ENCODE data around the gene MBOAT2. TPM values are rescaled to one million over a fixed set of nuclear protein-coding genes. Genes with fewer than 3 reads are reported as not detected.

MBOAT2 gene
- total and polyA plus RNA-seq, 4 donors: 9.0 to 72.9 (median 16.8) TPM

DNA sequence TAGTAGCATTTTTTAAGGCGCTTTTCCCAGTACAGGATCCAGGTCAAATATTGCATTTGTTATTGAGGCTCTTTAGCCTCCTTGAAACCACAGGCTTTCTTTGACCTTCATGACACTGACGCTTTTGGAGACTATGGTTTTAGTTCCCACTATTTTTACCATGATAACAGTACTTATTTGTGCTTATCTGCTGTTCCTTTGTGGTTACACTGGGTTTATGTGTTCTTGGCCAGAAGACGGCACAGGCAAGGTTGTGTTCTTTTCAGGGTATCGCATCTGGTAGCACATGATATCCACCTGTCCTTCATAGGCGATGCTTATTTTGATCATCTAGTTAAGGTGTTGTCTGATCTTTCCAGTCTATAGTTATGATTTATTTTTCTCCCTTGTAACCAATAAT lies 16.8 kb upstream of the MBOAT2 start:
- Histone ChIP-seq H3K9ac (ENCODE audit: insufficient read depth in 1 of 2, low read length in 2 of 2) (no peak overlapping the region), H3K36me3 (ENCODE audit: control insufficient read depth in 4 of 4, insufficient read depth in 4 of 4, low read length in 4 of 4) (no peaks in the 10 kb centered on the region), H3K4me3 (no peak overlapping the region), H3K4me1 (ENCODE audit: control insufficient read depth in 5 of 5, insufficient read depth in 5 of 5, low read length in 5 of 5) (no peaks in the 10 kb centered on the region), H3K27ac (ENCODE audit: low read depth in 1 of 2, low read length in 1 of 2) (no peak overlapping the region), H3K27me3 (ENCODE audit: control insufficient read depth in 3 of 3, insufficient read depth in 3 of 3, low read length in 2 of 3) (no peaks in the 10 kb centered on the region), H3K9me3 (ENCODE audit: control insufficient read depth in 4 of 4, insufficient read depth in 3 of 4, low read length in 3 of 4) (no peaks in the 10 kb centered on the region)
- no peak for ATAC-seq (ENCODE audit: insufficient read depth, low FRiP score)
- DNase-seq: no peak
- TF ChIP-seq, protein P1, sequence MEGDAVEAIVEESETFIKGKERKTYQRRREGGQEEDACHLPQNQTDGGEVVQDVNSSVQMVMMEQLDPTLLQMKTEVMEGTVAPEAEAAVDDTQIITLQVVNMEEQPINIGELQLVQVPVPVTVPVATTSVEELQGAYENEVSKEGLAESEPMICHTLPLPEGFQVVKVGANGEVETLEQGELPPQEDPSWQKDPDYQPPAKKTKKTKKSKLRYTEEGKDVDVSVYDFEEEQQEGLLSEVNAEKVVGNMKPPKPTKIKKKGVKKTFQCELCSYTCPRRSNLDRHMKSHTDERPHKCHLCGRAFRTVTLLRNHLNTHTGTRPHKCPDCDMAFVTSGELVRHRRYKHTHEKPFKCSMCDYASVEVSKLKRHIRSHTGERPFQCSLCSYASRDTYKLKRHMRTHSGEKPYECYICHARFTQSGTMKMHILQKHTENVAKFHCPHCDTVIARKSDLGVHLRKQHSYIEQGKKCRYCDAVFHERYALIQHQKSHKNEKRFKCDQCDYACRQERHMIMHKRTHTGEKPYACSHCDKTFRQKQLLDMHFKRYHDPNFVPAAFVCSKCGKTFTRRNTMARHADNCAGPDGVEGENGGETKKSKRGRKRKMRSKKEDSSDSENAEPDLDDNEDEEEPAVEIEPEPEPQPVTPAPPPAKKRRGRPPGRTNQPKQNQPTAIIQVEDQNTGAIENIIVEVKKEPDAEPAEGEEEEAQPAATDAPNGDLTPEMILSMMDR (IDR thresholded peaks at IDR 0.05; ENCODE audit: control extremely low read depth, extremely low read depth): no peak
- 93 to 94% methylated on average over 5 of the region's 5 CpGs for WGBS, 2 donors

DNA sequence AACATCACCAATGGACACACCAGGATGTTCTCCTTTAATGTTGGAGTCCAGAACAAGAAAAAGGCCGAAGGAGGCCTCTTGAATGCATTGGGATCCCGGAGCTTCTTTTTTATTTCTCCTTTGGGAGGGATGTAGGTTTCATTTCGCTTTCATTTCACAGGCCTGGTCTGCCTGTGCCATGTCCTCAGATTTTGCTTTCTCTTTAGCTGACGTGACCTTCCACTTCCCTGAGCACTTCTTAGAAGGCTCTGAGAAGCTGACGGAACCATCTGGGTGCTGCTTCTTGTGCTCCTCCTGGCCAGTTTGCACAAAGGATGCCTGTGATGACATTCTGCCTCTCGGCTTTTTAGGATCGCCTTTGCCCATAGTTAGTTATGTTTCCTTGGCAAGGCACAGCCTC lies 15.1 kb upstream of the MBOAT2 start:
- Histone ChIP-seq H3K4me1 (ENCODE audit: control insufficient read depth in 5 of 5, insufficient read depth in 5 of 5, low read length in 5 of 5) (no peaks in the 10 kb centered on the region), H3K4me3 (no peak overlapping the region), H3K9ac (ENCODE audit: insufficient read depth in 1 of 2, low read length in 2 of 2) (no peak overlapping the region), H3K36me3 (ENCODE audit: control insufficient read depth in 4 of 4, insufficient read depth in 4 of 4, low read length in 4 of 4) (no peaks in the 10 kb centered on the region), H3K27me3 (ENCODE audit: control insufficient read depth in 3 of 3, insufficient read depth in 3 of 3, low read length in 2 of 3) (no peaks in the 10 kb centered on the region), H3K9me3 (ENCODE audit: control insufficient read depth in 4 of 4, insufficient read depth in 3 of 4, low read length in 3 of 4) (no peaks in the 10 kb centered on the region), H3K27ac (ENCODE audit: low read depth in 1 of 2, low read length in 1 of 2) (peak overlapping the region in 1 of 2 donors; percentile 74)
- TF ChIP-seq, protein P1 (IDR thresholded peaks at IDR 0.05; ENCODE audit: control extremely low read depth, extremely low read depth): no peak
- DNase-seq: no peak
- ATAC-seq (ENCODE audit: insufficient read depth, low FRiP score): no peak
- 73 to 87% methylated on average over 7 of the region's 7 CpGs for WGBS, 2 donors

DNA sequence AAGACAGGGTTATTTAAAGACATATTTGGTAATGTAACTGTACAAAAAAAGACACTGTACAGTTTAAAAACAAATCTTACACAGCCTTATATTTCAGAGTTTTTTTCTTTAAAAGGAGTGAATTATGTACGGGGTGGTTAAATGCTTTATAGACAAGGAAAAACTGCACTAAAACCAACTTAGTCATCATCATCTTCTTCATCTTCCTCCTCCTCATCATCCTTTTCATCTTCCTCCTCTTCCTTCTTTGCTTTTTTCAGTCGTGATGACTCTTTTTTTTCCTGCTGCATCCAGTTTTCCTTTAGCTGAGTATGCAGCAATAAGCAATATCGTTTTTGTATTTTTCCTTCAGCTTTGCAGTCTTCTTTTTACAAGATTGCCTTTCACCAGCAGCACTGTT lies 14.6 kb upstream of the MBOAT2 start:
- Histone ChIP-seq H3K27me3 (ENCODE audit: control insufficient read depth in 3 of 3, insufficient read depth in 3 of 3, low read length in 2 of 3) (no peaks in the 10 kb centered on the region), H3K4me3 (no peak overlapping the region), H3K27ac (ENCODE audit: low read depth in 1 of 2, low read length in 1 of 2) (no peak overlapping the region), H3K9ac (ENCODE audit: insufficient read depth in 1 of 2, low read length in 2 of 2) (no peak overlapping the region), H3K4me1 (ENCODE audit: control insufficient read depth in 5 of 5, insufficient read depth in 5 of 5, low read length in 5 of 5) (no peaks in the 10 kb centered on the region), H3K9me3 (ENCODE audit: control insufficient read depth in 4 of 4, insufficient read depth in 3 of 4, low read length in 3 of 4) (no peaks in the 10 kb centered on the region), H3K36me3 (ENCODE audit: control insufficient read depth in 4 of 4, insufficient read depth in 4 of 4, low read length in 4 of 4) (no peaks in the 10 kb centered on the region)
- 65 to 83% methylated on average over 3 of the region's 3 CpGs for WGBS, 2 donors
- TF ChIP-seq, protein P1 (IDR thresholded peaks at IDR 0.05; ENCODE audit: control extremely low read depth, extremely low read depth): no peak
- DNase-seq: no peak
- ATAC-seq (ENCODE audit: insufficient read depth, low FRiP score): no peak

DNA sequence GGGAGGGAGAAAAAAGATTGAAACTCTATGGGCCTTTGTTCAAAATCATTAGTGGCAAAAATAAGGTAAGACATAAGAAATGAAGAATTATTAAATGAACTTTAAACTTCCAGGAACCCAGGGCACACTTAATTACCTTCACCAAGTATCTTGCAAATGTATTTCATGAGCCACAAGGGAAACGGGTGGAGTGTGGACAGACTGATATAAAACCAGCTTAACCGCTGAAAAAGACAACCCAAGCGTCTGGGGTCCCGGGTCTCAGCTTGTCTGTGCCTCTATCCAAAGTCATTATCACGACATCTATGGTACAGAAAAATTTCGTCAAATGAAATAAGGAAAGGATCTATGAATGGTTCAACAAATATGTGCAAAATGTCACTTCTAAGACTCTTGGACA lies 13.9 kb upstream of the MBOAT2 start:
- no peaks in the 10 kb centered on the region for H3K4me1 ChIP-seq (ENCODE audit: control insufficient read depth in 5 of 5, insufficient read depth in 5 of 5, low read length in 5 of 5)
- no peaks in the 10 kb centered on the region for H3K27me3 ChIP-seq (ENCODE audit: control insufficient read depth in 3 of 3, insufficient read depth in 3 of 3, low read length in 2 of 3)
- DNase-seq (no peak), ATAC-seq (ENCODE audit: insufficient read depth, low FRiP score) (no peak)
- H3K9me3 ChIP-seq (ENCODE audit: control insufficient read depth in 4 of 4, insufficient read depth in 3 of 4, low read length in 3 of 4): no peaks in the 10 kb centered on the region
- H3K9ac ChIP-seq (ENCODE audit: insufficient read depth in 1 of 2, low read length in 2 of 2): no peak overlapping the region
- no peak overlapping the region for H3K27ac ChIP-seq (ENCODE audit: low read depth in 1 of 2, low read length in 1 of 2)
- H3K4me3 ChIP-seq: no peak overlapping the region
- WGBS, 2 donors: 92 to 95% methylated on average over 6 of the region's 6 CpGs
- TF ChIP-seq, protein P1 (IDR thresholded peaks at IDR 0.05; ENCODE audit: control extremely low read depth, extremely low read depth): no peak
- H3K36me3 ChIP-seq (ENCODE audit: control insufficient read depth in 4 of 4, insufficient read depth in 4 of 4, low read length in 4 of 4): no peaks in the 10 kb centered on the region

All from lung (tissue), 12 donors.